Sigmoid colon (tissue), 4 donors: ENCODE measurements around the gene METRNL.

Experiments used
- CTCF ChIP-seq, 4 experiments: fragments of 450-650 bp in 3 of 4; fragments of 200-600 bp in 1 of 4; IDR thresholded peaks; one replicate each; pipeline ENCODE4 v1.5.1; 2016 to 2019; ENCODE audit warnings: antibody characterized with exemption in 4 of 4, mild to moderate bottlenecking in 3 of 4, moderate library complexity in 2 of 4
- EP300 ChIP-seq, 4 donors: sonication (generic); formaldehyde crosslinking; IDR thresholded peaks; one replicate each; pipeline ENCODE4 v1.6.1; 2017; ENCODE audit warnings: antibody characterized with exemption in 4 of 4
- POLR2A ChIP-seq, 2 donors: fragments of 450-650 bp; IDR thresholded peaks; one replicate each; pipeline ENCODE4 v1.6.1; 2016; ENCODE audit warnings: antibody characterized with exemption in 2 of 2, mild to moderate bottlenecking in 2 of 2, moderate library complexity in 2 of 2
- POLR2AphosphoS5 ChIP-seq, 4 donors: sonication (generic); formaldehyde crosslinking; IDR thresholded peaks; one replicate each; pipeline ENCODE4 v1.6.1; 2017; ENCODE audit warnings: antibody characterized with exemption in 4 of 4

- TF ChIP-seq EP300 (IDR thresholded peaks at IDR 0.05), result no peak
- TF ChIP-seq CTCF (IDR thresholded peaks at IDR 0.05), result no peak
- no peak for TF ChIP-seq POLR2AphosphoS5 (IDR thresholded peaks at IDR 0.05)
- TF ChIP-seq POLR2A (IDR thresholded peaks at IDR 0.05), result no peak
Observed at GRCh38 chr17:83067718-83068261, 11.6 kb upstream of the METRNL start.
